ENCODE results near the gene GLCCI1.

GLCCI1 gene

GRCh38 chr7:8114175-8114574, 145.6 kb downstream of the GLCCI1 start:
- H3K27me3 ChIP-seq (ENCODE audit: insufficient read depth, poor library complexity, severe bottlenecking) = no peaks in the 10 kb centered on the region
- TF ChIP-seq POLR2AphosphoS5 (IDR thresholded peaks at IDR 0.05; ENCODE audit: low read depth) (no peak), SPI1 (IDR thresholded peaks at IDR 0.05; ENCODE audit: borderline replicate concordance, low read depth) (no peak), GABPA (IDR thresholded peaks at IDR 0.05; ENCODE audit: low read depth) (no peak)
- H3K27ac ChIP-seq (replicated peaks) = no peak overlapping the region
- no peak for DNase-seq (ENCODE audit: low read depth in 1 of 2, low spot score in 1 of 2)
- no peak overlapping the region for H3K4me3 ChIP-seq (replicated peaks; ENCODE audit: insufficient read depth, low read length)

DNA sequence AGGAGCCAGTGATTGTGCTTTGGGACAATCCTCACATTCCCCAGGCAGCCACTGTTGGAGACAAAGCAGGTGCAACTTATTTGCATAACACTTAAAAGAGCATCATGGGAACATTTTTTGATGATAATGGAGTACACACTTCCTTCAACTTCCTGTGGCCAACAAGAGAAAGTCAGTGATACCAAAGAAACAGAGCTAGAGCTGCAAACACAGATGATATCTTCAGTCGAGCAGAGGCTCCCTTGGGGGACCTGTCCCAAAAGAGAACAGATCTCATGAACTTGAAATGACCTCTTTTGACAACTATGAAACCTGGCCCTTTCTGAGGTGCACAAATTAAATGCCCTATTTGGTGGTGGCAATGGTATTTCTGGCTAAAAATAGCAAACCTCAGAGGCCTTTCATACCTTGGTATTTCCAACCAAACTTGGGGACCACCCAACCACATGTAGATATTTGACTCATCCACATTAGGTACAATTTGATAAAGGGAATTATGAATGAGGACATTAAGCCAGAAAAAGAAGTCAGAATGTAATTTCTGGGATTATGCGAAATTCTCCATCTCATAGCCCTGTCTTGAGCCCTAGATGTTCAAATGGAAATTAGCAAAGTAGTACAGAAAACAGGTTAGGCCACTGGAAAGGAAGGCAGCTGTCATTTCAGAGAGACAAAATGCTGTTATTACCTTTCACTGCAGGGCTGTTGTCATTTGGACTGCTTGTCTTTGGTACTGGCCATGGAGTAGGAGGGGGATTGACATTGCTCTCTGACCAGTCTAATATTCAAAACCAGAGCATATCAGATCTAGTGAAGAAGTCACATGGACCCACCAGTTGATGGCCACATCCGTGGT, 147.2 kb downstream of the GLCCI1 start:
- TF ChIP-seq, protein P1, sequence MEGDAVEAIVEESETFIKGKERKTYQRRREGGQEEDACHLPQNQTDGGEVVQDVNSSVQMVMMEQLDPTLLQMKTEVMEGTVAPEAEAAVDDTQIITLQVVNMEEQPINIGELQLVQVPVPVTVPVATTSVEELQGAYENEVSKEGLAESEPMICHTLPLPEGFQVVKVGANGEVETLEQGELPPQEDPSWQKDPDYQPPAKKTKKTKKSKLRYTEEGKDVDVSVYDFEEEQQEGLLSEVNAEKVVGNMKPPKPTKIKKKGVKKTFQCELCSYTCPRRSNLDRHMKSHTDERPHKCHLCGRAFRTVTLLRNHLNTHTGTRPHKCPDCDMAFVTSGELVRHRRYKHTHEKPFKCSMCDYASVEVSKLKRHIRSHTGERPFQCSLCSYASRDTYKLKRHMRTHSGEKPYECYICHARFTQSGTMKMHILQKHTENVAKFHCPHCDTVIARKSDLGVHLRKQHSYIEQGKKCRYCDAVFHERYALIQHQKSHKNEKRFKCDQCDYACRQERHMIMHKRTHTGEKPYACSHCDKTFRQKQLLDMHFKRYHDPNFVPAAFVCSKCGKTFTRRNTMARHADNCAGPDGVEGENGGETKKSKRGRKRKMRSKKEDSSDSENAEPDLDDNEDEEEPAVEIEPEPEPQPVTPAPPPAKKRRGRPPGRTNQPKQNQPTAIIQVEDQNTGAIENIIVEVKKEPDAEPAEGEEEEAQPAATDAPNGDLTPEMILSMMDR (IDR thresholded peaks at IDR 0.05; ENCODE audit: insufficient read depth, low read length) = no peak
- TF ChIP-seq GABPA (IDR thresholded peaks at IDR 0.05; ENCODE audit: low read depth) = no peak
- TF ChIP-seq SPI1 (IDR thresholded peaks at IDR 0.05; ENCODE audit: borderline replicate concordance, low read depth) = no peak
- TF ChIP-seq POLR2AphosphoS5 (IDR thresholded peaks at IDR 0.05; ENCODE audit: low read depth) = no peak
- TF ChIP-seq, protein P2, sequence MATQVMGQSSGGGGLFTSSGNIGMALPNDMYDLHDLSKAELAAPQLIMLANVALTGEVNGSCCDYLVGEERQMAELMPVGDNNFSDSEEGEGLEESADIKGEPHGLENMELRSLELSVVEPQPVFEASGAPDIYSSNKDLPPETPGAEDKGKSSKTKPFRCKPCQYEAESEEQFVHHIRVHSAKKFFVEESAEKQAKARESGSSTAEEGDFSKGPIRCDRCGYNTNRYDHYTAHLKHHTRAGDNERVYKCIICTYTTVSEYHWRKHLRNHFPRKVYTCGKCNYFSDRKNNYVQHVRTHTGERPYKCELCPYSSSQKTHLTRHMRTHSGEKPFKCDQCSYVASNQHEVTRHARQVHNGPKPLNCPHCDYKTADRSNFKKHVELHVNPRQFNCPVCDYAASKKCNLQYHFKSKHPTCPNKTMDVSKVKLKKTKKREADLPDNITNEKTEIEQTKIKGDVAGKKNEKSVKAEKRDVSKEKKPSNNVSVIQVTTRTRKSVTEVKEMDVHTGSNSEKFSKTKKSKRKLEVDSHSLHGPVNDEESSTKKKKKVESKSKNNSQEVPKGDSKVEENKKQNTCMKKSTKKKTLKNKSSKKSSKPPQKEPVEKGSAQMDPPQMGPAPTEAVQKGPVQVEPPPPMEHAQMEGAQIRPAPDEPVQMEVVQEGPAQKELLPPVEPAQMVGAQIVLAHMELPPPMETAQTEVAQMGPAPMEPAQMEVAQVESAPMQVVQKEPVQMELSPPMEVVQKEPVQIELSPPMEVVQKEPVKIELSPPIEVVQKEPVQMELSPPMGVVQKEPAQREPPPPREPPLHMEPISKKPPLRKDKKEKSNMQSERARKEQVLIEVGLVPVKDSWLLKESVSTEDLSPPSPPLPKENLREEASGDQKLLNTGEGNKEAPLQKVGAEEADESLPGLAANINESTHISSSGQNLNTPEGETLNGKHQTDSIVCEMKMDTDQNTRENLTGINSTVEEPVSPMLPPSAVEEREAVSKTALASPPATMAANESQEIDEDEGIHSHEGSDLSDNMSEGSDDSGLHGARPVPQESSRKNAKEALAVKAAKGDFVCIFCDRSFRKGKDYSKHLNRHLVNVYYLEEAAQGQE (IDR thresholded peaks at IDR 0.05; ENCODE audit: insufficient replicate concordance, low read depth) = no peak
- Histone ChIP-seq H3K27ac (replicated peaks) (no peak overlapping the region), H3K27me3 (ENCODE audit: insufficient read depth, poor library complexity, severe bottlenecking) (no peaks in the 10 kb centered on the region), H3K4me3 (replicated peaks; ENCODE audit: insufficient read depth, low read length) (no peak overlapping the region)
- DNase-seq (ENCODE audit: low read depth in 1 of 2, low spot score in 1 of 2) = no peak

DNA sequence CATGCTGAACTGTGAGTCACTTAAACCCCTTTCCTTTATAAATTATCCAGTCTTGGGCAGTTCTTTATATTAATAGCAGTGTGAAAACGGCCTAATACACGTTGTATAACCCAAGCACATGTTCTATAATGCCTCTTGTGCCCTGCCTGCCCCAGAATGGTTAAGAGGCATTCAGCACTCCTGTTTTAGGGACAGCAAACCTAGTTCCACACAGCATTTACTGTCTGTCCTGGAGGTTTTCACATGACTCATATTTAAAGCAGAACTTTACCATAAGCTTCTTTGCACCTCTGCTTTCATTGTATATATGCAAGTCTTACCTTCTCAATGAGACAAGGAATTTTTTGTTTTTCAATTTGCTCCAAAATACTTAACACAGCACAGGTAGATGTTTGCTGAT, 148.6 kb downstream of the GLCCI1 start:
- TF ChIP-seq GABPA (IDR thresholded peaks at IDR 0.05; ENCODE audit: low read depth) = no peak
- TF ChIP-seq, protein P2 (IDR thresholded peaks at IDR 0.05; ENCODE audit: insufficient replicate concordance, low read depth) = peak; percentile 88
- no peak for TF ChIP-seq POLR2AphosphoS5 (IDR thresholded peaks at IDR 0.05; ENCODE audit: low read depth)
- TF ChIP-seq, protein P1 (IDR thresholded peaks at IDR 0.05; ENCODE audit: insufficient read depth, low read length) = no peak
- TF ChIP-seq SPI1 (IDR thresholded peaks at IDR 0.05; ENCODE audit: borderline replicate concordance, low read depth) = no peak
- H3K27ac ChIP-seq (replicated peaks) = no peak overlapping the region
- no peak overlapping the region for H3K4me3 ChIP-seq (replicated peaks; ENCODE audit: insufficient read depth, low read length)
- no peak for DNase-seq (ENCODE audit: low read depth in 1 of 2, low spot score in 1 of 2)
- H3K27me3 ChIP-seq (ENCODE audit: insufficient read depth, poor library complexity, severe bottlenecking) = no peaks in the 10 kb centered on the region

DNA sequence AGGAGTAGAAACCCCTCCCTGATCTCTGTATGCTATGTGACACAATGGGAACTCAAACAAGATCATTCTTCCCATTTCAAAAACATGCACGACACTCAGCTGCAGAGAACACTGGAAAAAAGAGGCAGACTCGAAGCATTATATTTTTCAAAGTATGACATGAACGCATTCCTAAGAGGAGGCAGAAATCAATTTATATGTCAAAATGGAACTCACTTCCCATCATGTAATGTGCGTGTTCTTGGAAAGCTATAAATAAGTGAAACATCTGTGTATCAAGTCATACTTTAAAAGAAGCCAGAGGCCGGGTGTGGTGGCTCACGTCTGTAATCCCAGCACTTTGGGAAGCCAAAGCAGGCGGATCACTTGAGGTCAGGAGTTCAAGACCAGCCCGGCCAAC, 150.7 kb downstream of the GLCCI1 start:
- Histone ChIP-seq H3K27ac (replicated peaks) (no peak overlapping the region), H3K27me3 (ENCODE audit: insufficient read depth, poor library complexity, severe bottlenecking) (no peaks in the 10 kb centered on the region), H3K4me3 (replicated peaks; ENCODE audit: insufficient read depth, low read length) (no peak overlapping the region)
- no peak for DNase-seq (ENCODE audit: low read depth in 1 of 2, low spot score in 1 of 2)
- TF ChIP-seq, protein P1 (IDR thresholded peaks at IDR 0.05; ENCODE audit: insufficient read depth, low read length) = no peak
- TF ChIP-seq GABPA (IDR thresholded peaks at IDR 0.05; ENCODE audit: low read depth) = no peak
- TF ChIP-seq SPI1 (IDR thresholded peaks at IDR 0.05; ENCODE audit: borderline replicate concordance, low read depth) = no peak
- TF ChIP-seq, protein P2 (IDR thresholded peaks at IDR 0.05; ENCODE audit: insufficient replicate concordance, low read depth) = no peak
- no peak for TF ChIP-seq POLR2AphosphoS5 (IDR thresholded peaks at IDR 0.05; ENCODE audit: low read depth)
